Tibial nerve (tissue), 3 donors: ENCODE measurements around the gene CNOT11.

Experiments used
- CTCF ChIP-seq, 5 experiments: fragments of 200-600 bp in 3 of 5; fragments of 450-650 bp in 2 of 5; sonication (generic) in 3 of 5; IDR thresholded peaks; one replicate each; pipeline ENCODE4 v1.5.1; 2016 to 2019; ENCODE audit warnings: antibody characterized with exemption in 5 of 5, mild to moderate bottlenecking in 3 of 5, moderate library complexity in 2 of 5
- POLR2A ChIP-seq, 2 donors: fragments of 450-650 bp; IDR thresholded peaks; one replicate each; pipeline ENCODE4 v1.6.1; 2017; ENCODE audit warnings: antibody characterized with exemption in 2 of 2, mild to moderate bottlenecking in 2 of 2, moderate library complexity in 2 of 2

DNA sequence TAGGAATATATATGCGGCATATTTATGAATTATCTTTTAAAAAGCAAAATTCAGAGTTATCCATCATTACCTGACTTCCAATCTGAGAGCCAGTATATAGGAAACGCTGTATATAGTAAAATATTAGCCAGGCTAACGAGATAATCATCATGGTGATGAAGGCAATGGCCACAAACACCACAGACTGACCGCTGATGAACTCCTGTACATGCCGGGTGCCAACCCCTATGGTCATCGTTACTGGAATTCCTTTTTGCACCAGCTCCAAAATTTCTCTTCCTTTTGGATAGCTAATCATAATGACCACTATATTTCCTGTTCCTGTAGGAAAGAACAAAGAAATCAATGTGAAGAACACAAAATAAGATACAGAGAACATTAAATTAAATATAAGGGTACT, 42.2 kb downstream of the CNOT11 start:
- TF ChIP-seq POLR2A (IDR thresholded peaks at IDR 0.05) (no peak), CTCF (IDR thresholded peaks at IDR 0.05) (no peak)
